ENCODE data around the gene UBLCP1.

DNA sequence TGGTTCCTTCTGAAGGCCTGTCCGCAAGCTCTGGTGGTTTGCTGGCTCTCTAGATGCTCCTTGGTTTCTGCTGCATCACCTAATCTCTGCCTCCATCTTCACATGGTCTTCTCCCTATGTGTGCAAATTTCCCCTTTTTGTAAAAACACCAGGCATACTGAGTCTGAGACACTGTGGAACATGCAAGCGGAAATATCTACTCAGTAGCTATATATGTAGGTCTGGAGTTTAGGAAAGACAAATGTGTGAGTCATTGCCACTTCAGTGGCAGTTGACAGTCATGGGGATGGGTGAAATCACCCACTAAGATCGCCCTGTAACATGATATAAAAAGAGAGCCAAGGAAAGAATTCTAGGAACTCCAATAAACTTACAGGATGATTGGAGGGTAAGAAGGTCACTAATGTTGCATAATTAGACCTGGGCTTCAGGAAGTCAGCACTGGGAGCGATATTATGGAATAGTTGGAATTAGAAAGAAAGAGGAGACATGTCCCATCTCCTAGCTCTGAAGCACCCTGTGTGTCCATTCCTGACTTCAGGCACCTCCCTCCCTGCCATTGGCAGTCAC, 22.7 kb upstream of the UBLCP1 start:
- TF ChIP-seq, protein P1, sequence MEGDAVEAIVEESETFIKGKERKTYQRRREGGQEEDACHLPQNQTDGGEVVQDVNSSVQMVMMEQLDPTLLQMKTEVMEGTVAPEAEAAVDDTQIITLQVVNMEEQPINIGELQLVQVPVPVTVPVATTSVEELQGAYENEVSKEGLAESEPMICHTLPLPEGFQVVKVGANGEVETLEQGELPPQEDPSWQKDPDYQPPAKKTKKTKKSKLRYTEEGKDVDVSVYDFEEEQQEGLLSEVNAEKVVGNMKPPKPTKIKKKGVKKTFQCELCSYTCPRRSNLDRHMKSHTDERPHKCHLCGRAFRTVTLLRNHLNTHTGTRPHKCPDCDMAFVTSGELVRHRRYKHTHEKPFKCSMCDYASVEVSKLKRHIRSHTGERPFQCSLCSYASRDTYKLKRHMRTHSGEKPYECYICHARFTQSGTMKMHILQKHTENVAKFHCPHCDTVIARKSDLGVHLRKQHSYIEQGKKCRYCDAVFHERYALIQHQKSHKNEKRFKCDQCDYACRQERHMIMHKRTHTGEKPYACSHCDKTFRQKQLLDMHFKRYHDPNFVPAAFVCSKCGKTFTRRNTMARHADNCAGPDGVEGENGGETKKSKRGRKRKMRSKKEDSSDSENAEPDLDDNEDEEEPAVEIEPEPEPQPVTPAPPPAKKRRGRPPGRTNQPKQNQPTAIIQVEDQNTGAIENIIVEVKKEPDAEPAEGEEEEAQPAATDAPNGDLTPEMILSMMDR (IDR thresholded peaks at IDR 0.05; ENCODE audit: poor library complexity) = no peak
- TF ChIP-seq EZH2 (IDR thresholded peaks at IDR 0.05; ENCODE audit: borderline replicate concordance) = no peak
- no peak for TF ChIP-seq EZH2phosphoT487 (IDR thresholded peaks at IDR 0.05; ENCODE audit: low read depth, severe bottlenecking, unreplicated experiment)

All from hepatocyte (in vitro differentiated cells).